SK-N-SH treated with all-trans-retinoic acid at 6 μM for 48 hours (cell line): Measurements from ENCODE around the gene PRIMA1.

Experiments
- ATAC-seq: fragments of 200-7000 bp; cut with Tn5 transposase; 3 replicates; pipeline ENCODE4 v1.9.1; 2020; ENCODE audit warnings: mild to moderate bottlenecking, moderate library complexity
- ARNTL ChIP-seq: fragments of 450-650 bp; formaldehyde crosslinking; IDR thresholded peaks from 2 replicates; pipeline ENCODE4 v1.5.0; 2020; ENCODE audit warnings: low read depth, mild to moderate bottlenecking, moderate library complexity, borderline replicate concordance
- BACH2 ChIP-seq: fragments of 250-450 bp; sonication (Bioruptor Pico); IDR thresholded peaks from 2 replicates; pipeline ENCODE4 v1.9.0; 2021; ENCODE audit warnings: mild to moderate bottlenecking, borderline replicate concordance
- CSDC2 ChIP-seq: fragments of 250-450 bp; sonication (Bioruptor Pico); IDR thresholded peaks from 2 replicates; pipeline ENCODE4 v1.5.0; 2020; ENCODE audit warnings: mild to moderate bottlenecking, moderate library complexity
- ESRRG ChIP-seq: fragments of 250-450 bp; sonication (Bioruptor Pico); IDR thresholded peaks from 2 replicates; pipeline ENCODE4 v1.6.1; 2021; ENCODE audit warnings: mild to moderate bottlenecking
- GLIS3 ChIP-seq: fragments of 250-450 bp; sonication (Bioruptor Pico); IDR thresholded peaks from 2 replicates; pipeline ENCODE4 v1.5.0; 2020; ENCODE audit warnings: mild to moderate bottlenecking, moderate library complexity
- ISL1 ChIP-seq: fragments of 250-450 bp; sonication (Bioruptor Pico); IDR thresholded peaks from 2 replicates; pipeline ENCODE4 v2.1.2; 2022; ENCODE audit warnings: mild to moderate bottlenecking, moderate library complexity
- OSR1 ChIP-seq: fragments of 250-450 bp; sonication (Bioruptor Pico); IDR thresholded peaks from 2 replicates; pipeline ENCODE4 v1.8.0; 2022; ENCODE audit warnings: moderate library complexity, mild to moderate bottlenecking, inconsistent platforms
- PPARA ChIP-seq: fragments of 250-450 bp; sonication (Bioruptor Pico); IDR thresholded peaks from 2 replicates; pipeline ENCODE4 v1.5.0; 2020; ENCODE audit warnings: mild to moderate bottlenecking, borderline replicate concordance
- RARB ChIP-seq: fragments of 250-450 bp; sonication (Bioruptor Pico); IDR thresholded peaks from 2 replicates; pipeline ENCODE4 v1.8.0; 2021; ENCODE audit warnings: mild to moderate bottlenecking, moderate library complexity
- TCF4 ChIP-seq: fragments of 250-450 bp; sonication (Bioruptor Pico); IDR thresholded peaks from 2 replicates; pipeline ENCODE4 v1.8.0; 2021; ENCODE audit warnings: mild to moderate bottlenecking, moderate library complexity, borderline replicate concordance
- TOX ChIP-seq: fragments of 250-450 bp; sonication (Bioruptor Pico); IDR thresholded peaks from 2 replicates; pipeline ENCODE4 v1.8.0; 2021; ENCODE audit warnings: mild to moderate bottlenecking, moderate library complexity, borderline replicate concordance
- ZC3H10 ChIP-seq: fragments of 250-450 bp; sonication (Bioruptor Pico); IDR thresholded peaks from 2 replicates; pipeline ENCODE4 v1.5.1; 2021; ENCODE audit warnings: mild to moderate bottlenecking, moderate library complexity
- ZFP3 ChIP-seq: fragments of 250-450 bp; sonication (Bioruptor Pico); IDR thresholded peaks from 2 replicates; pipeline ENCODE4 v1.5.0; 2020; ENCODE audit warnings: mild to moderate bottlenecking, moderate library complexity
- ZNF565 ChIP-seq: fragments of 450-650 bp; formaldehyde crosslinking; conservative IDR thresholded peaks from 2 replicates; pipeline ENCODE4 v1.5.0; 2020; ENCODE audit warnings: low read depth, mild to moderate bottlenecking, moderate library complexity
- ZNF70 ChIP-seq: fragments of 450-650 bp; formaldehyde crosslinking; IDR thresholded peaks from 2 replicates; pipeline ENCODE4 v1.5.0; 2020; ENCODE audit warnings: mild to moderate bottlenecking, moderate library complexity
- ZNF8 ChIP-seq: fragments of 450-650 bp; formaldehyde crosslinking; IDR thresholded peaks from 2 replicates; pipeline ENCODE4 v1.5.0; 2020; ENCODE audit warnings: mild to moderate bottlenecking, moderate library complexity
- TF ChIP-seq, protein P1 (sequence below): fragments of 250-450 bp; sonication (Bioruptor Pico); IDR thresholded peaks from 2 replicates; pipeline ENCODE4 v1.5.1; 2021; ENCODE audit warnings: mild to moderate bottlenecking, moderate library complexity
- TF ChIP-seq, protein P2 (sequence below): fragments of 250-450 bp; sonication (Bioruptor Pico); IDR thresholded peaks from 2 replicates; pipeline ENCODE4 v1.5.1; 2020; ENCODE audit warnings: low read depth, mild to moderate bottlenecking, moderate library complexity
- TF ChIP-seq, protein P3 (sequence below): fragments of 250-450 bp; sonication (Bioruptor Pico); IDR thresholded peaks from 2 replicates; pipeline ENCODE4 v1.8.0; 2020; ENCODE audit warnings: mild to moderate bottlenecking, moderate library complexity, borderline replicate concordance
- TF ChIP-seq, protein P4 (sequence below): fragments of 250-450 bp; sonication (Bioruptor Pico); IDR thresholded peaks from 2 replicates; pipeline ENCODE4 v1.5.0; 2020; ENCODE audit warnings: mild to moderate bottlenecking, moderate library complexity
- TF ChIP-seq, protein P5 (sequence below): fragments of 250-450 bp; sonication (Bioruptor Pico); IDR thresholded peaks from 2 replicates; pipeline ENCODE4 v1.8.0; 2021; ENCODE audit warnings: low read depth, mild to moderate bottlenecking, moderate library complexity, borderline replicate concordance

Gene PRIMA1

DNA sequence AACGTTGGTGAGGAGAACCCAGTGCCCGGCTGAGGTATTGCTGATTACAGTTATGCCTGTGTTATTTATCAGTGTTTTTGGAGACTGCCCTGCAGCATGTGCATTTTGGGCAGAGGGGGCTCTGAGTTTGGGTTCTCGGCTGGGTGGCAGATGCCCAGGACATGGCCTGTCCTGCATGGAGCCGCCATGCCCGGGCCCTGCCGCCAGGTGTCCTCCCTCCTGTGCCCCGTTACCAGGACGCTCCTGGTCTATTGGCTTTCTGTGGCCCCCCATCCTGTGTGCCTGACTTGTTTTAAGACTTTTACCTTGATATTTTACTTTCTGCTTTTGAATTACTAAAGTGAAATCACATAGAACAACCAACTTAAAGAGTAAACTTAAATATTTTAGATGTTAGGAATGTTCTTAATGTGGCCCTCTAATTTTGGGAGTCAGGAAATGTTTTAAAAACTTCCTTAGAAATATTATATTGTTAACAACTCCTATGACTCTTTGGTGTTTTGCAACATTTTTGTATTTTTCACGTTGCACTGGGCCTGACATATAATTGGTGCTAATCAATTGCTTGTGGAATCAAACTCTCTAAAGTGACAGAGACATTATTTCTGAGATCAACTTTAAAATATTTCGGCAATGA is 51.8 kb downstream of the PRIMA1 start:
- ATAC-seq: no peak
- TF ChIP-seq ZFP3 (no peak), ISL1 (CRISPR knock-in tag) (no peak), ZNF70 (CRISPR knock-in tag) (no peak), TOX (CRISPR knock-in tag) (no peak), TCF4 (no peak), ARNTL (CRISPR knock-in tag) (no peak), GLIS3 (CRISPR knock-in tag) (no peak), PPARA (CRISPR knock-in tag) (no peak), RARB (CRISPR knock-in tag) (no peak), ESRRG (CRISPR knock-in tag) (no peak), BACH2 (CRISPR knock-in tag) (no peak), ZNF8 (CRISPR knock-in tag) (no peak), CSDC2 (CRISPR knock-in tag) (no peak), ZC3H10 (no peak), OSR1 (no peak), ZNF565 (CRISPR knock-in tag) (no peak)
- TF ChIP-seq, protein P1, sequence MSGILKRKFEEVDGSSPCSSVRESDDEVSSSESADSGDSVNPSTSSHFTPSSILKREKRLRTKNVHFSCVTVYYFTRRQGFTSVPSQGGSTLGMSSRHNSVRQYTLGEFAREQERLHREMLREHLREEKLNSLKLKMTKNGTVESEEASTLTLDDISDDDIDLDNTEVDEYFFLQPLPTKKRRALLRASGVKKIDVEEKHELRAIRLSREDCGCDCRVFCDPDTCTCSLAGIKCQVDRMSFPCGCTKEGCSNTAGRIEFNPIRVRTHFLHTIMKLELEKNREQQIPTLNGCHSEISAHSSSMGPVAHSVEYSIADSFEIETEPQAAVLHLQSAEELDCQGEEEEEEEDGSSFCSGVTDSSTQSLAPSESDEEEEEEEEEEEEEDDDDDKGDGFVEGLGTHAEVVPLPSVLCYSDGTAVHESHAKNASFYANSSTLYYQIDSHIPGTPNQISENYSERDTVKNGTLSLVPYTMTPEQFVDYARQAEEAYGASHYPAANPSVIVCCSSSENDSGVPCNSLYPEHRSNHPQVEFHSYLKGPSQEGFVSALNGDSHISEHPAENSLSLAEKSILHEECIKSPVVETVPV: no peak
- TF ChIP-seq, protein P2, sequence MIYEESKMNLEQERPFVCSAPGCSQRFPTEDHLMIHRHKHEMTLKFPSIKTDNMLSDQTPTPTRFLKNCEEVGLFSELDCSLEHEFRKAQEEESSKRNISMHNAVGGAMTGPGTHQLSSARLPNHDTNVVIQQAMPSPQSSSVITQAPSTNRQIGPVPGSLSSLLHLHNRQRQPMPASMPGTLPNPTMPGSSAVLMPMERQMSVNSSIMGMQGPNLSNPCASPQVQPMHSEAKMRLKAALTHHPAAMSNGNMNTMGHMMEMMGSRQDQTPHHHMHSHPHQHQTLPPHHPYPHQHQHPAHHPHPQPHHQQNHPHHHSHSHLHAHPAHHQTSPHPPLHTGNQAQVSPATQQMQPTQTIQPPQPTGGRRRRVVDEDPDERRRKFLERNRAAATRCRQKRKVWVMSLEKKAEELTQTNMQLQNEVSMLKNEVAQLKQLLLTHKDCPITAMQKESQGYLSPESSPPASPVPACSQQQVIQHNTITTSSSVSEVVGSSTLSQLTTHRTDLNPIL (CRISPR knock-in tag): no peak
- TF ChIP-seq, protein P3, sequence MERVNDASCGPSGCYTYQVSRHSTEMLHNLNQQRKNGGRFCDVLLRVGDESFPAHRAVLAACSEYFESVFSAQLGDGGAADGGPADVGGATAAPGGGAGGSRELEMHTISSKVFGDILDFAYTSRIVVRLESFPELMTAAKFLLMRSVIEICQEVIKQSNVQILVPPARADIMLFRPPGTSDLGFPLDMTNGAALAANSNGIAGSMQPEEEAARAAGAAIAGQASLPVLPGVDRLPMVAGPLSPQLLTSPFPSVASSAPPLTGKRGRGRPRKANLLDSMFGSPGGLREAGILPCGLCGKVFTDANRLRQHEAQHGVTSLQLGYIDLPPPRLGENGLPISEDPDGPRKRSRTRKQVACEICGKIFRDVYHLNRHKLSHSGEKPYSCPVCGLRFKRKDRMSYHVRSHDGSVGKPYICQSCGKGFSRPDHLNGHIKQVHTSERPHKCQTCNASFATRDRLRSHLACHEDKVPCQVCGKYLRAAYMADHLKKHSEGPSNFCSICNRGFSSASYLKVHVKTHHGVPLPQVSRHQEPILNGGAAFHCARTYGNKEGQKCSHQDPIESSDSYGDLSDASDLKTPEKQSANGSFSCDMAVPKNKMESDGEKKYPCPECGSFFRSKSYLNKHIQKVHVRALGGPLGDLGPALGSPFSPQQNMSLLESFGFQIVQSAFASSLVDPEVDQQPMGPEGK (CRISPR knock-in tag): no peak

DNA sequence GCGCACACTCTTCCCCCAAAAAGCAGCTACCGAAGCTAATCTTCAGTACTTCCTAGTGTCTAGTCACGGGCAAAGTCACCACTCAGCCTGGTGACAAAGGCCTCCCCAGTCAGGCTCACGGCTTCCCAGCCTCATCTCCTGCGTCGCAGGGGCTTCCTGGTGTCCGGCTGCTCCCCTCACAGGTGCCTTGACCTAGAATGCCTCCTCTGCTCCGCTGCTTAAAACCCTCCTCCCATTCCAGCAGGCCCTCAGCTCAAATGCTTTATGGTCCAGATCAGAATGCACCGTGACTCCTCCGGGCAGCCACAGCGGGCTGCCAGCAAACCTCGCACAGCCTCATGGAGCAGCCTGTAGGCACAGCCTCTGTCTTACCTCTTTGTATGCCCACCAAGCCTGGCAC is 53.1 kb downstream of the PRIMA1 start:
- ATAC-seq: no peak

More for the DNA sequence above, 53.1 kb downstream of the PRIMA1 start:
- TF ChIP-seq TCF4: no peak
- TF ChIP-seq TOX (CRISPR knock-in tag): no peak
- TF ChIP-seq ZC3H10: no peak
- no peak for TF ChIP-seq ESRRG (CRISPR knock-in tag)
- TF ChIP-seq PPARA (CRISPR knock-in tag): no peak
- TF ChIP-seq, protein P3 (CRISPR knock-in tag): no peak
- TF ChIP-seq, protein P4, sequence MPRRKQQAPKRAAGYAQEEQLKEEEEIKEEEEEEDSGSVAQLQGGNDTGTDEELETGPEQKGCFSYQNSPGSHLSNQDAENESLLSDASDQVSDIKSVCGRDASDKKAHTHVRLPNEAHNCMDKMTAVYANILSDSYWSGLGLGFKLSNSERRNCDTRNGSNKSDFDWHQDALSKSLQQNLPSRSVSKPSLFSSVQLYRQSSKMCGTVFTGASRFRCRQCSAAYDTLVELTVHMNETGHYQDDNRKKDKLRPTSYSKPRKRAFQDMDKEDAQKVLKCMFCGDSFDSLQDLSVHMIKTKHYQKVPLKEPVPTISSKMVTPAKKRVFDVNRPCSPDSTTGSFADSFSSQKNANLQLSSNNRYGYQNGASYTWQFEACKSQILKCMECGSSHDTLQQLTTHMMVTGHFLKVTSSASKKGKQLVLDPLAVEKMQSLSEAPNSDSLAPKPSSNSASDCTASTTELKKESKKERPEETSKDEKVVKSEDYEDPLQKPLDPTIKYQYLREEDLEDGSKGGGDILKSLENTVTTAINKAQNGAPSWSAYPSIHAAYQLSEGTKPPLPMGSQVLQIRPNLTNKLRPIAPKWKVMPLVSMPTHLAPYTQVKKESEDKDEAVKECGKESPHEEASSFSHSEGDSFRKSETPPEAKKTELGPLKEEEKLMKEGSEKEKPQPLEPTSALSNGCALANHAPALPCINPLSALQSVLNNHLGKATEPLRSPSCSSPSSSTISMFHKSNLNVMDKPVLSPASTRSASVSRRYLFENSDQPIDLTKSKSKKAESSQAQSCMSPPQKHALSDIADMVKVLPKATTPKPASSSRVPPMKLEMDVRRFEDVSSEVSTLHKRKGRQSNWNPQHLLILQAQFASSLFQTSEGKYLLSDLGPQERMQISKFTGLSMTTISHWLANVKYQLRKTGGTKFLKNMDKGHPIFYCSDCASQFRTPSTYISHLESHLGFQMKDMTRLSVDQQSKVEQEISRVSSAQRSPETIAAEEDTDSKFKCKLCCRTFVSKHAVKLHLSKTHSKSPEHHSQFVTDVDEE (CRISPR knock-in tag): no peak
- TF ChIP-seq ARNTL (CRISPR knock-in tag): no peak
- TF ChIP-seq BACH2 (CRISPR knock-in tag): no peak
- no peak for TF ChIP-seq CSDC2 (CRISPR knock-in tag)
- no peak for TF ChIP-seq ZFP3
- TF ChIP-seq, protein P1: no peak
- TF ChIP-seq, protein P5, sequence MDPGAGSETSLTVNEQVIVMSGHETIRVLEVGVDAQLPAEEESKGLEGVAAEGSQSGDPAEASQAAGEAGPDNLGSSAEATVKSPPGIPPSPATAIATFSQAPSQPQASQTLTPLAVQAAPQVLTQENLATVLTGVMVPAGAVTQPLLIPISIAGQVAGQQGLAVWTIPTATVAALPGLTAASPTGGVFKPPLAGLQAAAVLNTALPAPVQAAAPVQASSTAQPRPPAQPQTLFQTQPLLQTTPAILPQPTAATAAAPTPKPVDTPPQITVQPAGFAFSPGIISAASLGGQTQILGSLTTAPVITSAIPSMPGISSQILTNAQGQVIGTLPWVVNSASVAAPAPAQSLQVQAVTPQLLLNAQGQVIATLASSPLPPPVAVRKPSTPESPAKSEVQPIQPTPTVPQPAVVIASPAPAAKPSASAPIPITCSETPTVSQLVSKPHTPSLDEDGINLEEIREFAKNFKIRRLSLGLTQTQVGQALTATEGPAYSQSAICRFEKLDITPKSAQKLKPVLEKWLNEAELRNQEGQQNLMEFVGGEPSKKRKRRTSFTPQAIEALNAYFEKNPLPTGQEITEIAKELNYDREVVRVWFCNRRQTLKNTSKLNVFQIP: no peak
- no peak for TF ChIP-seq ZNF8 (CRISPR knock-in tag)
- TF ChIP-seq ZNF565 (CRISPR knock-in tag): no peak
- no peak for TF ChIP-seq RARB (CRISPR knock-in tag)
- TF ChIP-seq GLIS3 (CRISPR knock-in tag): no peak
- TF ChIP-seq, protein P2 (CRISPR knock-in tag): no peak
- TF ChIP-seq OSR1: no peak
- TF ChIP-seq ISL1 (CRISPR knock-in tag): no peak
- TF ChIP-seq, all 23 proteins: peak for 0
